ENCODE data around the gene TSPAN9. TPM values are rescaled to one million over a fixed set of nuclear protein-coding genes. Genes with fewer than 3 reads are reported as not detected.

Gene TSPAN9
- total and polyA plus RNA-seq, 4 experiments from 2014 or later = 0.67 to 0.84 TPM; not detected in 2

DNA sequence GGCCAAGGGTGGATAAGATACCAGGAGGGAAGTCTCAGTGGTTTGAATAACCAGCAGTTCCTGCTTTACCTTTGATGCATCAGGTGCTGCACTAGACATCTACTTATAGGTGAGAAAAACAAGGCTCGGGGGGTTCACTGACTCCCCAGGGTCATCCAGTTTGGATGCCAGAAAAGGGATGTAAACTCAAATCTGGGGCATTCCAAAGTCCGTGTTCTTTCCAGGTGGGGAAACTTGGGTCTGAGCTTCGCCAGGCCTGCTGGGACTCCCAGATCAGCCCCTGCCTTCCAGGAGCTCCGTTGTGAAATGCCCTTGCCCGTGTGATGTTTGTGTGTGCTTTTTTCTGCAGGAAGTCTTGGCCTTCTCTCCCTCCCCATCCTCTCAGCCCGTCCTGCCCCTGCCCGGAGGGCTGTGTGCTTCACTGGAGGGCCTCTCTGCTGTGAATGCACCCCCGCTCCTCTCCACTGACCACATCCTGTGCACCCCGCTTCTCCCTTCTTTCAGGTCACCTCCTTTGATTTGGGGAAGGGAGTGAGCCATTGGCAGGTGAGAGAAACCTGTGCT is 42.1 kb downstream of the TSPAN9 start:
- Mint-ChIP-seq H3K4me1 (peaks cover 0 to 14% (median 8%) of the 10 kb centered on the region in 4 donors), H3K27ac (no peak overlapping the region), H3K27me3 (peaks cover 2 to 3% of the 10 kb centered on the region in 2 donors), H3K4me3 (peak overlapping the region in 1 of 8 donors; percentile 44), H3K9me3 (peaks cover 0 to 2% (median 0%) of the 10 kb centered on the region in 8 donors), H3K36me3 (no peaks in the 10 kb centered on the region)
- Histone ChIP-seq H3K9me3 (ENCODE audit: control insufficient read depth in 1 of 2, low read length in 2 of 2) (no peaks in the 10 kb centered on the region), H3K27ac (ENCODE audit: low read depth, low read length) (no peak overlapping the region), H3K27me3 (ENCODE audit: insufficient read depth, low read length) (no peaks in the 10 kb centered on the region), H3K36me3 (ENCODE audit: insufficient read depth, low read length) (no peaks in the 10 kb centered on the region), H3K4me1 (ENCODE audit: insufficient read depth, low read length) (peaks cover 5% of the 10 kb centered on the region), H3K4me3 (ENCODE audit: low read length in 2 of 2) (no peak overlapping the region)
- CTCF ChIA-PET (ENCODE audit: partially characterized antibody) = interaction anchor here (1.4 kb wide), 1 partner anchor 13 kb away, joined by 3 read pairs; no protein-coding TSS in a partner anchor
- POLR2A ChIA-PET (ENCODE audit: partially characterized antibody) = no interaction called here
- intact Hi-C loops (cut with micrococcal nuclease) = no loop called here
- DNase-seq = no peak

DNA sequence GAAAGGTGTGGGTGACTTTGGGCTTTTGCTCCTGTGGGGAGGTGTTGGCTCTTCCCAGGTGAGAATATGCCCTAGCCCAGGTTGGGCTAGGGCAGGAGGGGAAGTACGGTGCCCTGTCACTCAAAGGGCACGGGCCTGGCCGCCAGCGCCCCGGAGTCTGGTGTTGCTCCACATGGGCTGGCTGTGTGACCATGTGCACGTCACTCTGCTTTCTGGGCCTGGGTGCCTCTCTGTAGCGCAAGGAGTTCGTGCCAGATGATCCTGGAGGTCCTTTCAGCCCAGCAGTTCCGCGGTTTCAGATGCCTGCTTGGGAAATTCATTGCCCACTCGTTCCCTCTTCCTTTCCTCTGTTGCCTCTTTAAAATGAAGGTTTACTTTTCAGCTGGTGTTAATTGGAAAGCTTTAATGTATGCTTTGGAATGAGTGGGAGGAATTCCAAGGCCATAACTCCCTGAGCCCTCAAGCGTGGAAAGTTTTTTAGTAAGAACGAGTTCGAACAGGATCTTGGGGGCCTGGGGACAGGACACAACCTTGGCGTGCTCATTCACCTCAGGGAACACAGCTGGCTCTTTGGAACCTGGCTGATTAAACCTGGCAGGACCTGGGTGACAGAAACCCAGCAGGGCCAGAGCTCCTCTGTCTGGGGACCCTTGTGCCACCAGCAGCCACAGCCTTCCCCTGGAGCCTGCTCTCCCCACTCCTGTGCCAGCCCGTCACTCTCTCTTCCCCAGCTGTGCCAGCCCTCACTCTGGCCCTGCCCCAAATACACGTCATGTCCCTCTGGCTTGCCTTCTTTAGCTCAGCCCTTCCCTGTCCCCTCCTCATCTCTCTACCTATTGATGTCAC is 42.8 kb downstream of the TSPAN9 start:
- no peaks in the 10 kb centered on the region for H3K9me3 ChIP-seq (ENCODE audit: control insufficient read depth in 1 of 2, low read length in 2 of 2)
- peak overlapping the region in 1 of 8 donors; percentile 45 for H3K4me3 Mint-ChIP-seq
- H3K36me3 Mint-ChIP-seq = no peaks in the 10 kb centered on the region
- H3K4me1 ChIP-seq (ENCODE audit: insufficient read depth, low read length) = peaks cover 5% of the 10 kb centered on the region
- peaks cover 0 to 14% (median 8%) of the 10 kb centered on the region in 4 donors for H3K4me1 Mint-ChIP-seq
- no peaks in the 10 kb centered on the region for H3K36me3 ChIP-seq (ENCODE audit: insufficient read depth, low read length)
- CTCF ChIA-PET (ENCODE audit: partially characterized antibody) = interaction anchor here (1.4 kb wide), 1 partner anchor 12 kb away, joined by 3 read pairs; no protein-coding TSS in a partner anchor
- no peaks in the 10 kb centered on the region for H3K27me3 ChIP-seq (ENCODE audit: insufficient read depth, low read length)
- H3K27ac Mint-ChIP-seq = no peak overlapping the region
- H3K9me3 Mint-ChIP-seq = peaks cover 0 to 2% (median 0%) of the 10 kb centered on the region in 8 donors
- H3K4me3 ChIP-seq (ENCODE audit: low read length in 2 of 2) = no peak overlapping the region
- H3K27ac ChIP-seq (ENCODE audit: low read depth, low read length) = no peak overlapping the region
- peaks cover 2 to 3% of the 10 kb centered on the region in 2 donors for H3K27me3 Mint-ChIP-seq
- DNase-seq = no peak
- POLR2A ChIA-PET (ENCODE audit: partially characterized antibody) = no interaction called here
- intact Hi-C loops (cut with micrococcal nuclease) = no loop called here

DNA sequence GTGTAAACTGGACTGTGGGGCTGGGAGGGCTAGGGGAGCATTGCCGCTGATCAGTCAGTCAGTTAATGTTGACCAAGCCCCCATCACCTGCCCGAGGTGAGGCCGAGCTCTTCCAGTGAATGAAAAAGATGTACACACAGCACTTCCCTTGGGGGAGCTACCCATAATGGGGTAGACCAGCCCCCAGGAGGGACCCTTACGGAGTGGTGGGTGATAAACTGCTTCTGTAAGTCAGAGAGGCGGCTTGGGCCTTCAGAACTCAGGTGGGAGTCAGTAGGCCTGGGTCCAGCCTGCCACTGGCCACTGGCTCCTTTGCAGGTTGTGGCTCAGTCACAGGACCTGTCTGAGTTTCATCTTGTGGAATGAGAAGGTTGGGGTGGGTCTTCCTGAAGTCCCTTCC is 43.5 kb downstream of the TSPAN9 start:
- no peak overlapping the region for H3K4me3 ChIP-seq (ENCODE audit: low read length in 2 of 2)
- H3K36me3 ChIP-seq (ENCODE audit: insufficient read depth, low read length) = no peaks in the 10 kb centered on the region
- peaks cover 5% of the 10 kb centered on the region for H3K4me1 ChIP-seq (ENCODE audit: insufficient read depth, low read length)
- POLR2A ChIA-PET (ENCODE audit: partially characterized antibody) = no interaction called here
- no peak for DNase-seq
- no peaks in the 10 kb centered on the region for H3K27me3 ChIP-seq (ENCODE audit: insufficient read depth, low read length)
- Mint-ChIP-seq H3K4me1 (peaks cover 0 to 14% (median 8%) of the 10 kb centered on the region in 4 donors), H3K36me3 (no peaks in the 10 kb centered on the region), H3K27ac (no peak overlapping the region), H3K9me3 (peaks cover 0 to 4% (median 0%) of the 10 kb centered on the region in 8 donors), H3K27me3 (peaks cover 2 to 3% of the 10 kb centered on the region in 2 donors), H3K4me3 (no peak overlapping the region)
- no peaks in the 10 kb centered on the region for H3K9me3 ChIP-seq (ENCODE audit: control insufficient read depth in 1 of 2, low read length in 2 of 2)
- no peak overlapping the region for H3K27ac ChIP-seq (ENCODE audit: low read depth, low read length)
- CTCF ChIA-PET (ENCODE audit: partially characterized antibody) = no interaction called here
- intact Hi-C loops (cut with micrococcal nuclease) = no loop called here

DNA sequence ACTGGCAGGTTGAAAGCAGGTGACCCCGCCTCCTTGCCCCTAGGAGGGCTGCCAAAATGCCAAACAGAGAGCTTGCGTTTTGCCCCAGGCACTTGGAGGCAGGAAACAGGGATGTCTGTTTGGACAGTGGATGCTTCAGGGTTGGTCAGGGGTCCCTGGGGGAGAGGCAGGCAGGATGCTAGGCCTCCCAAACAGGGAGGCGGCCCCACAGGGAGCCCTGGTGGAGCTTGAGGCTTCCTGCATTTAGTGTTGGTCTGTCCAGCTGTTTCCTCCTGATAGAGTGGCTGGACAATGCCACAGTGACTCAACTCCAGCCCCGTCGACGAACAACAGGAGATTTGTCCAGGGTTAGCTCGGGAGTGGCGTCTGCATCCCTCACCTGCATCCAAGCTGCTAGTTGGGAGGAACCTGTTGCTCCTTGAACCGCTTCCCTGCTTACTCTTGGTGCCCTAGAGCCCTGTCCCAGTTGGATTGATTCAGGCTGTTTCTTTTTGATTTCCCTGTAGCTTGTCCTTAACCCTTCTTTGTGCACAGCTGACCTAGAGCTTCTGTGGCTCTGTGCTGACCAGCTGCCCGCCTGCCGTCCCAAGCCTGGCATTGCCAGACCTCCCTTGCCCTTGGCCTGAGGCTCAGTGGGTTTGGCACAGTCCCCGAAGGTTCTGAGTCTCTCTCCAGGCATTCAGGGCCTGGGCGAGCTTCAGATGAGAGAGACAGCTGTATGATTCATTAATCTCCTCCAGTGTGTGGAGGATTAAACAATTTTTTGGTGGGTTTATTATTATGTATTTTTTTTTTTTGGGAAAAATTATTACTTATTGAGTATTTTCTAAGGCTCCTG is 45.9 kb downstream of the TSPAN9 start:
- Histone ChIP-seq H3K27ac (ENCODE audit: low read depth, low read length) (no peak overlapping the region), H3K4me1 (ENCODE audit: insufficient read depth, low read length) (peaks cover 5% of the 10 kb centered on the region), H3K36me3 (ENCODE audit: insufficient read depth, low read length) (no peaks in the 10 kb centered on the region), H3K4me3 (ENCODE audit: low read length in 2 of 2) (no peak overlapping the region), H3K27me3 (ENCODE audit: insufficient read depth, low read length) (no peaks in the 10 kb centered on the region), H3K9me3 (ENCODE audit: control insufficient read depth in 1 of 2, low read length in 2 of 2) (no peaks in the 10 kb centered on the region)
- peaks cover 0 to 14% (median 8%) of the 10 kb centered on the region in 4 donors for H3K4me1 Mint-ChIP-seq
- intact Hi-C loops (cut with micrococcal nuclease) = no loop called here
- H3K9me3 Mint-ChIP-seq = peaks cover 0 to 7% (median 0%) of the 10 kb centered on the region in 8 donors
- H3K4me3 Mint-ChIP-seq = no peak overlapping the region
- H3K27ac Mint-ChIP-seq = no peak overlapping the region
- POLR2A ChIA-PET (ENCODE audit: partially characterized antibody) = no interaction called here
- H3K27me3 Mint-ChIP-seq = peaks cover 0 to 6% of the 10 kb centered on the region in 2 donors
- no peak for DNase-seq
- H3K36me3 Mint-ChIP-seq = no peaks in the 10 kb centered on the region
- CTCF ChIA-PET (ENCODE audit: partially characterized antibody) = interaction anchor here (0.9 kb wide), 1 partner anchor 12 kb away, joined by 3 read pairs; no protein-coding TSS in a partner anchor

DNA sequence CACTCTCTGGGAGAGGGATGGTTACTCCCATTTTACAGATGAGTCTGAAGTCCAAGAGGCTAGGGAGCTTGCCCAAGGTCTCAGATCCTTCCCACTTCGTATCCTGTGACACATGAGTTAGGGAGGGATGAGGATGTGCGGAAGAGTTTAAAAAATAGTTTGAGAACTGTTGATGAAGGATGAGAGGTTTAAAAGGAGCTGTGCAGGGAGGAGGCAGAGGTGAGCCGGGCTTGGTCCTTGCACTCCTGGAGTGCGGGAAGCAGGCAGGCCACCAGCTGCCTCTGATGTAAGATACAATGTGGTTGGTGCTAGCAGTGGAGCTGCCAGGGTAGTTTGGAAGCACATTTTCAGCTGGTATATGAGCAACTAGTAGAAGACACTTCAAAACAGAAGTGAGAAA is 46.5 kb downstream of the TSPAN9 start:
- Histone ChIP-seq H3K9me3 (ENCODE audit: control insufficient read depth in 1 of 2, low read length in 2 of 2) (no peaks in the 10 kb centered on the region), H3K4me1 (ENCODE audit: insufficient read depth, low read length) (peaks cover 5% of the 10 kb centered on the region), H3K36me3 (ENCODE audit: insufficient read depth, low read length) (no peaks in the 10 kb centered on the region), H3K4me3 (ENCODE audit: low read length in 2 of 2) (no peak overlapping the region), H3K27ac (ENCODE audit: low read depth, low read length) (no peak overlapping the region), H3K27me3 (ENCODE audit: insufficient read depth, low read length) (no peaks in the 10 kb centered on the region)
- Mint-ChIP-seq H3K4me3 (no peak overlapping the region), H3K36me3 (no peaks in the 10 kb centered on the region), H3K27ac (no peak overlapping the region), H3K4me1 (peaks cover 0 to 14% (median 8%) of the 10 kb centered on the region in 4 donors), H3K27me3 (peaks cover 0 to 6% of the 10 kb centered on the region in 2 donors), H3K9me3 (peaks cover 0 to 7% (median 0%) of the 10 kb centered on the region in 8 donors)
- POLR2A ChIA-PET (ENCODE audit: partially characterized antibody) = no interaction called here
- intact Hi-C loops (cut with micrococcal nuclease) = no loop called here
- no peak for DNase-seq
- CTCF ChIA-PET (ENCODE audit: partially characterized antibody) = interaction anchor here (0.9 kb wide), 1 partner anchor 12 kb away, joined by 3 read pairs; no protein-coding TSS in a partner anchor

DNA sequence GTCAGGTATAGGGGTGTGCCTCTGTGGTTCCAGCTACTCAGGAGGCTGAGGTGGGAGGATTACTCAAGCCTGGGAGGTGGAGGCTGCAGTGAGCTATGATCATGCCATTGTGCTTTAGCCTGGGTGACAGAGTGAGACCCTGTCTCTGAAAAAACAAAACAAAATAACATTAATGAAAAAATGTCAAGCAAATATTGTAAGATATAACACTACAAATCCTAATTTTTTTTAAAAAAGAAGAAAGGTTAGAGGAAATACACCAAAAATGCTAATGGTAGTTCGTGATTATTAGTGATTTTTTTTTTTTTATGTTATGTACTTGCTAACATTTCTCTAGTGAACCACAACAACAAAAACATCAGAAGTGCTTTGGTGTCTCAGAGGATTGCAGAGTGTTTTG is 47.7 kb downstream of the TSPAN9 start:
- no peaks in the 10 kb centered on the region for H3K27me3 ChIP-seq (ENCODE audit: insufficient read depth, low read length)
- no peak for DNase-seq
- no peaks in the 10 kb centered on the region for H3K9me3 ChIP-seq (ENCODE audit: control insufficient read depth in 1 of 2, low read length in 2 of 2)
- Mint-ChIP-seq H3K27ac (no peak overlapping the region), H3K36me3 (no peaks in the 10 kb centered on the region), H3K27me3 (peaks cover 0 to 13% of the 10 kb centered on the region in 2 donors), H3K4me1 (peaks cover 7 to 16% (median 11%) of the 10 kb centered on the region in 4 donors), H3K9me3 (peaks cover 0 to 12% (median 4%) of the 10 kb centered on the region in 8 donors), H3K4me3 (no peak overlapping the region)
- H3K4me3 ChIP-seq (ENCODE audit: low read length in 2 of 2) = no peak overlapping the region
- intact Hi-C loops (cut with micrococcal nuclease) = no loop called here
- H3K27ac ChIP-seq (ENCODE audit: low read depth, low read length) = no peak overlapping the region
- H3K36me3 ChIP-seq (ENCODE audit: insufficient read depth, low read length) = no peaks in the 10 kb centered on the region
- ChIA-PET POLR2A (ENCODE audit: partially characterized antibody) (no interaction called here), CTCF (ENCODE audit: partially characterized antibody) (no interaction called here)
- peaks cover 9% of the 10 kb centered on the region for H3K4me1 ChIP-seq (ENCODE audit: insufficient read depth, low read length)

DNA sequence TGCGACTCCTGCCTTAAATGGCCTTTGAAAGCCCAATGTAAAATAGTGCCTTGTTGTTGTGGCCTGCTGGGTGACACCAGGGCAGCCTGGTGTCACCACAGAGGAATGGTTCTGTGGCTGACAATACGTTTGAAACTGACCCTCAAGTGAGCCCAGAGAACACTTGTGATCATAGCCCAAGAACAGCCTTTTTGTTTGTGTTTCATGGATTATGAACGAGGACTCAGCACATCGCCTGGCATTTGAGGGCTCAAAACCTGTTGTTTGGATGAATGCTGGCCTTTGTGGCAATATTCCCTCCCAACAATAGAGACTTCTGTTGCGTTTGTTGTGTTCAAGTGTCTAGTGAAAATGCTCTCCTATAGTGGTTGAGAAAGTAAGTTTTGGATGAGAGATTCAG is 48.5 kb downstream of the TSPAN9 start:
- Mint-ChIP-seq H3K4me1 (peaks cover 10 to 18% (median 15%) of the 10 kb centered on the region in 4 donors), H3K9me3 (peaks cover 0 to 12% (median 4%) of the 10 kb centered on the region in 8 donors), H3K27me3 (peaks cover 5 to 17% of the 10 kb centered on the region in 2 donors), H3K36me3 (no peaks in the 10 kb centered on the region), H3K27ac (no peak overlapping the region), H3K4me3 (no peak overlapping the region)
- CTCF ChIA-PET (ENCODE audit: partially characterized antibody) = no interaction called here
- Histone ChIP-seq H3K4me3 (ENCODE audit: low read length in 2 of 2) (no peak overlapping the region), H3K36me3 (ENCODE audit: insufficient read depth, low read length) (no peaks in the 10 kb centered on the region), H3K4me1 (ENCODE audit: insufficient read depth, low read length) (peaks cover 15% of the 10 kb centered on the region), H3K9me3 (ENCODE audit: control insufficient read depth in 1 of 2, low read length in 2 of 2) (no peaks in the 10 kb centered on the region), H3K27ac (ENCODE audit: low read depth, low read length) (no peak overlapping the region), H3K27me3 (ENCODE audit: insufficient read depth, low read length) (no peaks in the 10 kb centered on the region)
- intact Hi-C loops (cut with micrococcal nuclease) = no loop called here
- DNase-seq = no peak
- POLR2A ChIA-PET (ENCODE audit: partially characterized antibody) = no interaction called here
